NB4 (cell line): ENCODE data around the gene SIX1.

Experiments used
- DNase-seq: peaks from one replicate; pipeline ENCODE4 v3.0.0; 2010; ENCODE audit warnings: low read depth
- H3K4me3 ChIP-seq: one replicate; pipeline ENCODE4 v1.5.1; 2011; ENCODE audit warnings: mild to moderate bottlenecking, low read depth, low read length, moderate library complexity
- MAX ChIP-seq: IDR thresholded peaks from 2 replicates; pipeline ENCODE4 v1.6.1; 2011; ENCODE audit warnings: low read depth, low read length
- MYC ChIP-seq: IDR thresholded peaks from 2 replicates; pipeline ENCODE4 v1.6.1; 2011; ENCODE audit warnings: low read depth, low read length
- POLR2A ChIP-seq: IDR thresholded peaks from 2 replicates; pipeline ENCODE4 v1.6.1; 2011; ENCODE audit warnings: mild to moderate bottlenecking; ENCODE audit not compliant: insufficient read length; ENCODE audit errors: extremely low read depth
- TF ChIP-seq, protein P1 (sequence below): IDR thresholded peaks from one replicate; pipeline ENCODE4 v1.5.1; 2012; ENCODE audit warnings: low read depth, low read length

The SIX1 gene

DNA sequence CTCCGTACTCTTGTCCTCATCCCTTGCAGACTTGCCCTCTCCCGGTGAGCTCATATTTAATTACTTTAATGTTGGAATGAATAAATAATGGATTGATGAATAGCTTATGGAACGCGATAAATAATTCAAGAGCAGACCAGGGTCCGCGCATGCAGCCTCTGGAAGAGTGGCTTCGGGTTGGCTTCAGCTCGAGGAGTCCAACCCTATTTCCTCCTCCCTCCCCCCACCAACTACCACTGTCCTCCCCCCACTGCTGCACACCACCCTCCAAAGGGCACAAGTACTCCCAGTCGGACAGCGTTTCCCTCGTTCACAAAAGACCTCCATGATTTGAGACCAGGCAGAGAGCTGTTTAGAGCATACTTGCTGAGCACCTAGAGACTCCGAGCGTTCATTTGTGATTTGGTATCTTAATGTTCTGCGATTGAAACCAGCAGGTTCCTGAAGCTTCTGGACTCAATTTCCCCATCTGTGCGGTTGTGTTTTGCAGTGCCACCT lies 647 bp upstream of the SIX1 start:
- peak; percentile 14 for DNase-seq
- TF ChIP-seq POLR2A (no peak), MYC (no peak)
- H3K4me3 ChIP-seq, result peak overlapping the region; percentile 36

- peak overlapping the region; percentile 23 for H3K4me3 ChIP-seq
- peak; percentile 38 for DNase-seq
- TF ChIP-seq MYC (no peak), POLR2A (no peak)
Measured at GRCh38 chr14:60648249-60648933, 886 bp downstream of the SIX1 start.

- H3K4me3 ChIP-seq, result peak overlapping the region; percentile 23
- no peak for TF ChIP-seq POLR2A
- no peak for TF ChIP-seq MAX
- TF ChIP-seq, protein P1, sequence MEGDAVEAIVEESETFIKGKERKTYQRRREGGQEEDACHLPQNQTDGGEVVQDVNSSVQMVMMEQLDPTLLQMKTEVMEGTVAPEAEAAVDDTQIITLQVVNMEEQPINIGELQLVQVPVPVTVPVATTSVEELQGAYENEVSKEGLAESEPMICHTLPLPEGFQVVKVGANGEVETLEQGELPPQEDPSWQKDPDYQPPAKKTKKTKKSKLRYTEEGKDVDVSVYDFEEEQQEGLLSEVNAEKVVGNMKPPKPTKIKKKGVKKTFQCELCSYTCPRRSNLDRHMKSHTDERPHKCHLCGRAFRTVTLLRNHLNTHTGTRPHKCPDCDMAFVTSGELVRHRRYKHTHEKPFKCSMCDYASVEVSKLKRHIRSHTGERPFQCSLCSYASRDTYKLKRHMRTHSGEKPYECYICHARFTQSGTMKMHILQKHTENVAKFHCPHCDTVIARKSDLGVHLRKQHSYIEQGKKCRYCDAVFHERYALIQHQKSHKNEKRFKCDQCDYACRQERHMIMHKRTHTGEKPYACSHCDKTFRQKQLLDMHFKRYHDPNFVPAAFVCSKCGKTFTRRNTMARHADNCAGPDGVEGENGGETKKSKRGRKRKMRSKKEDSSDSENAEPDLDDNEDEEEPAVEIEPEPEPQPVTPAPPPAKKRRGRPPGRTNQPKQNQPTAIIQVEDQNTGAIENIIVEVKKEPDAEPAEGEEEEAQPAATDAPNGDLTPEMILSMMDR, result no peak
- no peak for TF ChIP-seq MYC
- DNase-seq, result no peak
Measured at GRCh38 chr14:60647837-60648248, 1.4 kb downstream of the SIX1 start.

GRCh38 chr14:60647081-60647836 lies 2.0 kb downstream of the SIX1 start:
- H3K4me3 ChIP-seq, result peak overlapping the region; percentile 36
- DNase-seq, result peak; percentile 21

GRCh38 chr14:60646226-60646818 lies 3.0 kb downstream of the SIX1 start:
- no peak overlapping the region for H3K4me3 ChIP-seq
- TF ChIP-seq, protein P1, result no peak
- TF ChIP-seq MYC, result no peak
- TF ChIP-seq MAX, result no peak
- TF ChIP-seq POLR2A, result no peak

More at GRCh38 chr14:60647081-60647836, 2.0 kb downstream of the SIX1 start:
- TF ChIP-seq MAX (no peak), MYC (no peak), POLR2A (no peak)
- TF ChIP-seq, protein P1, result no peak

GRCh38 chr14:60645126-60645741 lies 4.0 kb downstream of the SIX1 start:
- DNase-seq, result no peak
- no peak overlapping the region for H3K4me3 ChIP-seq

More at GRCh38 chr14:60646226-60646818, 3.0 kb downstream of the SIX1 start:
- DNase-seq, result peak; percentile 46

More at GRCh38 chr14:60645126-60645741, 4.0 kb downstream of the SIX1 start:
- no peak for TF ChIP-seq MAX
- TF ChIP-seq, protein P1, result no peak
- TF ChIP-seq POLR2A, result no peak
- TF ChIP-seq MYC, result no peak
